Activated B cell treated with CpG ODN at 0.5 μM for 24 hours (primary cell): ENCODE measurements around the gene SNAP25. TPM values are rescaled to one million over a fixed set of nuclear protein-coding genes. Genes with fewer than 3 reads are reported as not detected.

ENCODE experiments used
- ATAC-seq: fragments of 200-7000 bp; cut with Tn5 transposase; one replicate; pipeline ENCODE4 v1.10.0; 2021; ENCODE audit warnings: low read depth, mild to moderate bottlenecking, moderate library complexity
- CTCF ChIA-PET: fragments of 350-600 bp; sonication (Branson Sonifier 250); formaldehyde crosslinking; loops from one replicate; lab custom pipeline; 2021; ENCODE audit warnings: antibody characterized with exemption; lab: Charles Lee
- POLR2A ChIA-PET: fragments of 350-600 bp; sonication (Branson Sonifier 250); formaldehyde crosslinking; loops from one replicate; lab custom pipeline; 2021; ENCODE audit warnings: antibody characterized with exemption; lab: Charles Lee
- DNase-seq: peaks from one replicate; pipeline ENCODE4 v3.0.0; 2022
- H3K27ac Mint-ChIP-seq: one replicate; pipeline ENCODE4 v1.8.0; 2020; ENCODE audit warnings: mixed read lengths
- H3K27me3 Mint-ChIP-seq: one replicate; pipeline ENCODE4 v1.8.0; 2021; ENCODE audit warnings: mixed read lengths
- H3K36me3 Mint-ChIP-seq: one replicate; pipeline ENCODE4 v1.8.0; 2021; ENCODE audit warnings: low read depth, mixed read lengths
- H3K4me1 Mint-ChIP-seq: one replicate; pipeline ENCODE4 v1.8.0; 2021; ENCODE audit warnings: mixed read lengths
- H3K4me3 Mint-ChIP-seq: one replicate; pipeline ENCODE4 v1.8.0; 2020; ENCODE audit warnings: mild to moderate bottlenecking, mixed read lengths
- H3K9me3 Mint-ChIP-seq: one replicate; pipeline ENCODE4 v1.8.0; 2020; ENCODE audit warnings: mixed read lengths
- CTCF ChIP-seq: fragments of 200-600 bp; IDR thresholded peaks from one replicate; pipeline ENCODE4 v1.8.0; 2022; ENCODE audit warnings: antibody characterized with exemption, mild to moderate bottlenecking
- intact Hi-C: fragments of 100-400 bp; cut with micrococcal nuclease; formaldehyde crosslinking; loops from one replicate; pipeline ENCODE4 v1.15.1; 2024
- total RNA-seq: library from RNA; stranded (reverse); gene quantifications from 2 replicates; pipeline ENCODE4 v1.2.3, GENCODE V29; 2022

The SNAP25 gene
- total RNA-seq, 1 donor from 2014 or later: not detected

- CTCF ChIA-PET: no interaction called here
- no peak overlapping the region for H3K27ac Mint-ChIP-seq
Observed at GRCh38 chr20:10312111-10312510, 93.5 kb downstream of the SNAP25 start.

GRCh38 chr20:10313215-10313614 is 94.6 kb downstream of the SNAP25 start:
- Mint-ChIP-seq H3K36me3 (no peaks in the 10 kb centered on the region), H3K27me3 (peaks cover 8% of the 10 kb centered on the region), H3K4me1 (no peaks in the 10 kb centered on the region), H3K27ac (no peak overlapping the region), H3K9me3 (peaks cover 9% of the 10 kb centered on the region), H3K4me3 (no peak overlapping the region)
- intact Hi-C loops: no loop called here
- CTCF ChIA-PET: no interaction called here
- no peak for TF ChIP-seq CTCF
- no peak for ATAC-seq
- no peak for DNase-seq
- POLR2A ChIA-PET: no interaction called here

More at GRCh38 chr20:10312111-10312510, 93.5 kb downstream of the SNAP25 start:
- TF ChIP-seq CTCF: no peak
- intact Hi-C loops: no loop called here
- no peak overlapping the region for H3K4me3 Mint-ChIP-seq
- POLR2A ChIA-PET: no interaction called here
- DNase-seq (no peak), ATAC-seq (no peak)
- H3K9me3 Mint-ChIP-seq: peaks cover 5% of the 10 kb centered on the region
- H3K4me1 Mint-ChIP-seq: no peaks in the 10 kb centered on the region
- H3K36me3 Mint-ChIP-seq: no peaks in the 10 kb centered on the region
- H3K27me3 Mint-ChIP-seq: peaks cover 8% of the 10 kb centered on the region

- H3K27me3 Mint-ChIP-seq: peaks cover 5% of the 10 kb centered on the region
- H3K4me1 Mint-ChIP-seq: no peaks in the 10 kb centered on the region
- intact Hi-C loops: no loop called here
Observed at GRCh38 chr20:10313701-10314100, 95.1 kb downstream of the SNAP25 start.

GRCh38 chr20:10314198-10314597 is 95.6 kb downstream of the SNAP25 start:
- ChIA-PET CTCF (no interaction called here), POLR2A (no interaction called here)
- DNase-seq (no peak), ATAC-seq (no peak)
- H3K9me3 Mint-ChIP-seq: peaks cover 9% of the 10 kb centered on the region
- no peak for TF ChIP-seq CTCF
- H3K27me3 Mint-ChIP-seq: peaks cover 3% of the 10 kb centered on the region
- no peak overlapping the region for H3K4me3 Mint-ChIP-seq
- H3K27ac Mint-ChIP-seq: no peak overlapping the region
- H3K4me1 Mint-ChIP-seq: no peaks in the 10 kb centered on the region
- no peaks in the 10 kb centered on the region for H3K36me3 Mint-ChIP-seq
- intact Hi-C loops: no loop called here

More at GRCh38 chr20:10313701-10314100, 95.1 kb downstream of the SNAP25 start:
- POLR2A ChIA-PET: no interaction called here
- DNase-seq (no peak), ATAC-seq (no peak)
- no peak for TF ChIP-seq CTCF
- Mint-ChIP-seq H3K9me3 (peaks cover 9% of the 10 kb centered on the region), H3K36me3 (no peaks in the 10 kb centered on the region), H3K27ac (no peak overlapping the region), H3K4me3 (no peak overlapping the region)
- CTCF ChIA-PET: no interaction called here

GRCh38 chr20:10315138-10315537 is 96.5 kb downstream of the SNAP25 start:
- peaks cover 9% of the 10 kb centered on the region for H3K9me3 Mint-ChIP-seq
- ChIA-PET POLR2A (no interaction called here), CTCF (no interaction called here)
- no peak overlapping the region for H3K4me3 Mint-ChIP-seq
- no peak for DNase-seq
- no peaks in the 10 kb centered on the region for H3K4me1 Mint-ChIP-seq
- no peak for TF ChIP-seq CTCF
- intact Hi-C loops: no loop called here
- no peak for ATAC-seq
- H3K27ac Mint-ChIP-seq: no peak overlapping the region
- no peaks in the 10 kb centered on the region for H3K36me3 Mint-ChIP-seq
- H3K27me3 Mint-ChIP-seq: no peaks in the 10 kb centered on the region
